Hepatocyte (in vitro differentiated cells): ENCODE measurements around the gene HOXC12. TPM values are rescaled to one million over a fixed set of nuclear protein-coding genes. Genes with fewer than 3 reads are reported as not detected.

Source experiments
- DNase-seq: peaks from one replicate; pipeline ENCODE4 v3.0.0-alpha.2; 2016; ENCODE audit warnings: low spot score
- H2AFZ ChIP-seq: fragments of 200-600 bp; sonication (generic); 2 replicates; pipeline ENCODE4 v1.6.0; 2016; ENCODE audit warnings: antibody characterized with exemption, mild to moderate bottlenecking
- H3K27ac ChIP-seq: fragments of 200-600 bp; sonication (generic); 2 replicates; pipeline ENCODE4 v1.5.1; 2016; ENCODE audit warnings: mild to moderate bottlenecking
- H3K27me3 ChIP-seq: fragments of 200-600 bp; sonication (generic); 2 replicates; pipeline ENCODE4 v1.6.1; 2016
- H3K36me3 ChIP-seq: fragments of 200-600 bp; sonication (generic); replicated peaks from 2 replicates; pipeline ENCODE4 v1.5.1; 2016; ENCODE audit warnings: low read depth; ENCODE audit not compliant: insufficient read depth
- H3K4me1 ChIP-seq: fragments of 200-600 bp; sonication (generic); 2 replicates; pipeline ENCODE4 v1.5.1; 2016; ENCODE audit warnings: mild to moderate bottlenecking, moderate library complexity; ENCODE audit not compliant: insufficient read depth
- H3K4me2 ChIP-seq: fragments of 200-600 bp; sonication (generic); 2 replicates; pipeline ENCODE4 v1.6.0; 2016
- H3K4me3 ChIP-seq: fragments of 200-600 bp; sonication (generic); 2 replicates; pipeline ENCODE4 v1.5.1; 2016; ENCODE audit warnings: mild to moderate bottlenecking
- H3K79me2 ChIP-seq: fragments of 200-600 bp; sonication (generic); 2 replicates; pipeline ENCODE4 v1.6.0; 2017; ENCODE audit warnings: mild to moderate bottlenecking
- H3K9me2 ChIP-seq: fragments of 200-600 bp; sonication (generic); replicated peaks from 2 replicates; pipeline ENCODE4 v1.6.0; 2017; ENCODE audit warnings: mild to moderate bottlenecking; ENCODE audit not compliant: insufficient read depth
- H3K9me3 ChIP-seq: fragments of 200-600 bp; sonication (generic); 2 replicates; pipeline ENCODE4 v1.5.1; 2016; ENCODE audit warnings: low read depth, mild to moderate bottlenecking
- H4K20me1 ChIP-seq: fragments of 200-600 bp; sonication (generic); 2 replicates; pipeline ENCODE4 v1.6.0; 2016; ENCODE audit warnings: mild to moderate bottlenecking; ENCODE audit not compliant: insufficient read depth, poor library complexity, severe bottlenecking
- EZH2 ChIP-seq: fragments of 200-600 bp; sonication (generic); IDR thresholded peaks from 2 replicates; pipeline ENCODE4 v1.6.1; 2016; ENCODE audit warnings: antibody characterized with exemption, mild to moderate bottlenecking, borderline replicate concordance
- EZH2phosphoT487 ChIP-seq: fragments of 200-600 bp; sonication (generic); IDR thresholded peaks from one replicate; pipeline ENCODE4 v1.6.1; 2018; ENCODE audit warnings: antibody characterized with exemption, mild to moderate bottlenecking, low read depth, moderate library complexity; ENCODE audit not compliant: unreplicated experiment, severe bottlenecking
- WGBS: methylation state at CpG from one replicate; pipeline ENCODE4 v1.1.6; 2016; ENCODE audit warnings: low lambda C conversion rate; ENCODE audit errors: missing lambda C conversion rate; 5-methylcytosine and 5-hydroxymethylcytosine counted together
- polyA plus RNA-seq: library from polyadenylated mRNA; unstranded; fragments of >200 nt; fragmentation: Nextera tagmentation; extraction: Ambion mirVana; gene quantifications from 2 replicates; pipeline ENCODE4 v1.2.1, GENCODE V29; 2016
- total RNA-seq: library from RNA; depleted of rRNA; stranded (reverse); fragments of >200 nt; gene quantifications from 2 replicates; pipeline ENCODE4 v1.2.3, GENCODE V29; 2014
- TF ChIP-seq, protein P1 (sequence below): fragments of 200-600 bp; sonication (generic); IDR thresholded peaks from 2 replicates; pipeline ENCODE4 v1.5.1; 2016; ENCODE audit warnings: antibody characterized with exemption, mild to moderate bottlenecking; ENCODE audit not compliant: poor library complexity

The HOXC12 gene
- total and polyA plus RNA-seq, 2 experiments from 2014 or later = not detected

DNA sequence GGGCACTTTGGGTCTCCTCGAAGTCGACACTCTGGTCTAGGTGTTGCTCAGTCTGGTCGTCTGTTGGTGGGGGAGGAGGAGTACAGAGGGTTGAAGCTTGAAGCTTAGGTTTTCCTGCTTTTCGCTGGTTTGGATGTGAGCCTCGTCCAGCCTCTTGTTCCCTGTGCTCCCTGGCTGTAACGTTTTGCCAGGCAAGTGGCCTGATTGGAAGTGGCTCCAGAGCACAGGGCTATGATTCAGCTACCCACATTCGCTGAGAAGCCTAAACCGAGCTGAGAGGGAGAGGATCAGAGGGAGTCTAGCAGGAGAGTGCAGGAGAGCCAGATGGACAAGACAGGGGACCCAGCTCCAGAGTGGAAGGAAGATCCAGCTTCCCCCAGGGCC is 36.4 kb downstream of the HOXC12 start:
- DNase-seq = no peak
- Histone ChIP-seq H3K9me3 (no peaks in the 10 kb centered on the region), H3K4me2 (peak overlapping the region; percentile 53), H3K27me3 (peaks cover 98% of the 10 kb centered on the region), H3K4me3 (no peak overlapping the region), H3K36me3 (no peaks in the 10 kb centered on the region), H3K79me2 (no peaks in the 10 kb centered on the region), H3K27ac (no peak overlapping the region), H2AFZ (no peak overlapping the region), H4K20me1 (no peaks in the 10 kb centered on the region), H3K9me2 (no peaks in the 10 kb centered on the region), H3K4me1 (peaks cover 25% of the 10 kb centered on the region)
- TF ChIP-seq EZH2 = no peak
- TF ChIP-seq, protein P1, sequence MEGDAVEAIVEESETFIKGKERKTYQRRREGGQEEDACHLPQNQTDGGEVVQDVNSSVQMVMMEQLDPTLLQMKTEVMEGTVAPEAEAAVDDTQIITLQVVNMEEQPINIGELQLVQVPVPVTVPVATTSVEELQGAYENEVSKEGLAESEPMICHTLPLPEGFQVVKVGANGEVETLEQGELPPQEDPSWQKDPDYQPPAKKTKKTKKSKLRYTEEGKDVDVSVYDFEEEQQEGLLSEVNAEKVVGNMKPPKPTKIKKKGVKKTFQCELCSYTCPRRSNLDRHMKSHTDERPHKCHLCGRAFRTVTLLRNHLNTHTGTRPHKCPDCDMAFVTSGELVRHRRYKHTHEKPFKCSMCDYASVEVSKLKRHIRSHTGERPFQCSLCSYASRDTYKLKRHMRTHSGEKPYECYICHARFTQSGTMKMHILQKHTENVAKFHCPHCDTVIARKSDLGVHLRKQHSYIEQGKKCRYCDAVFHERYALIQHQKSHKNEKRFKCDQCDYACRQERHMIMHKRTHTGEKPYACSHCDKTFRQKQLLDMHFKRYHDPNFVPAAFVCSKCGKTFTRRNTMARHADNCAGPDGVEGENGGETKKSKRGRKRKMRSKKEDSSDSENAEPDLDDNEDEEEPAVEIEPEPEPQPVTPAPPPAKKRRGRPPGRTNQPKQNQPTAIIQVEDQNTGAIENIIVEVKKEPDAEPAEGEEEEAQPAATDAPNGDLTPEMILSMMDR = no peak
- no peak for TF ChIP-seq EZH2phosphoT487
- WGBS = 12% methylated on average over 8 of the region's 8 CpGs

DNA sequence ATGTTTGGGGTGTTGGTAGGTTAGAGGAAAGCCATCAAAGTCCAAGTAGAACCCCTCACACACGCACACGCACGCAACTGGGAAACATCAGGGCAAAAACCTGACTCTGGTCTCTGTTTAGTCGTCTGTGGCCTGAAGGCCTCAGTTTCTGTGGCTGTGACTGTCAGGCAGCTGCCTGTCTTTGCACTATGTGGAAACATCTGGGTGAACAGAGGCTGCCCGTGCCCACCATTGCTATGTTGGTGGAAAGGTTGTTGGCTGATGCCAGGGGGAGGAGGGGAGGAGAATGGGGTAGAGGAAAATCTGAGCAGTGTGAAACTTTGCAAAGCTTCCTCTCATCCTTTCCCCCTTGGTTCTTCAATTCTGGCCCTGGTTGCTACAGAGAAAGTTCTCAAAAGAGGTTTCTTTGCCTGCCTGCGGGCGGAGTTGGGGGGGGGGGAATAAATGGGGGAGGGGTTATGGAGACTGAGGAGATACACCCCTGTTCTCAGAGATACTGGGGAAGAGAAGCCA is 37.7 kb downstream of the HOXC12 start:
- TF ChIP-seq EZH2 (no peak), EZH2phosphoT487 (no peak)
- Histone ChIP-seq H3K36me3 (no peaks in the 10 kb centered on the region), H3K4me1 (peaks cover 23% of the 10 kb centered on the region), H4K20me1 (no peaks in the 10 kb centered on the region), H3K79me2 (no peaks in the 10 kb centered on the region), H3K9me2 (no peaks in the 10 kb centered on the region), H2AFZ (no peak overlapping the region), H3K4me2 (no peak overlapping the region), H3K27ac (no peak overlapping the region), H3K27me3 (peaks cover 98% of the 10 kb centered on the region), H3K4me3 (no peak overlapping the region), H3K9me3 (no peaks in the 10 kb centered on the region)
- WGBS = 51% methylated on average over 7 of the region's 7 CpGs
- no peak for DNase-seq

DNA sequence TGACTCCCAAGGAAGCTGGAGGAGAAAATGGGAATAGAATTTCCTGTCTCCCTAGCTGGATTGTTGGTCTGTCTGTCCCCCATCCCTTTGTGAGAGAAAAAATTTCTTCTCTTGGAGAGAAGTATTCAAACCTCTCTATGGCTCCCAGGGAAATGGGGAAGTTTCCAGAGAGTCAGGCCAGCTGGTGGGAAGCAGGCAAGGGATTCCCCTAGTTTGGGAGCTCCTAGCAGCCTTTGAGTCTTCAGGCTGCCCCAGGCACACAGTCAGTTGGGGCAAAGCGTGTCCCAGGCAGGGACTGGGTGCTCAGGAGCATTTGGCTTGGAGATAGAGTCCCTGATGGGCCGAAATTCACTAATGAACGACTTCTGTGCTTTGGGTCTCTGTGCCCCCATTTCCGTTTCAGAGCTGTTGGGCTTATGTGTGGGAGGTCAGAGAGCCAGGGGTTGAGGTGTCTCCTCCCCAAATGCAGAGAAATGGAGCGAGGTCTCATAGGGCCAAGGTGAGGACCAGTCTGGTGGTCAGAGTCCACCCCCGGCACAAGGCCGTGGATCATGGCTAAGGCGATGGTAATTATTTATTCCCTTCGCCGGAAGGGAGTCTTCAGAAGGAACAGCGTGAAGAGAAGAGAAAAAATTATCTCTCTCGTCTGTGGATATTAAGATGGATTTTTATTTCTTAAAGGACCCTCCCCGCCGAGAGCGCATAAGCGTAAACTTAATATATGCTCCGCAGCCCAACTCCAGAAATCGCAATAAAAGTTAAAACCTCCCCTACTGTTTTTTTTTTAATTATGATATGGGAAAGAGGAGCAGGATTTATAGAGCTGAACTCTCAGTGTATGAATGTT is 38.7 kb downstream of the HOXC12 start:
- H3K4me2 ChIP-seq = no peak overlapping the region
- no peaks in the 10 kb centered on the region for H3K9me3 ChIP-seq
- H2AFZ ChIP-seq = peak overlapping the region; percentile 35
- H3K27me3 ChIP-seq = peaks cover 98% of the 10 kb centered on the region
- H3K36me3 ChIP-seq = no peaks in the 10 kb centered on the region
- WGBS = 53% methylated on average over 18 of the region's 18 CpGs
- peaks cover 23% of the 10 kb centered on the region for H3K4me1 ChIP-seq
- no peak overlapping the region for H3K4me3 ChIP-seq
- no peaks in the 10 kb centered on the region for H4K20me1 ChIP-seq
- TF ChIP-seq EZH2phosphoT487 (peak; percentile 50), EZH2 (no peak)
- DNase-seq = no peak
- no peak overlapping the region for H3K27ac ChIP-seq
- no peaks in the 10 kb centered on the region for H3K9me2 ChIP-seq
- H3K79me2 ChIP-seq = no peaks in the 10 kb centered on the region

DNA sequence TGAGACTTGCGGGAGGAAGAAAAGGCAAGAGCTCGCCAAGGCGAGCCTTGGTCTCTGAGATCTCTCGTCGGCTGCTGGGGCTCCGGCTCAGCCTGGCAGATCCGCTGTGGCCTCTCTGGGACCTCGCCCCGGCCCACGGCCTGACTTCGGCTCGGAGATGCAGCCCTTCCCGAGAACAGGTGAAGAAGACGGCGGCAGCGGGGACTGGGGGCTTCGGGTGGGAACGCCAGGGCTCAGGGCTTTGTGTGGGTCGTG is 39.2 kb downstream of the HOXC12 start:
- Histone ChIP-seq H2AFZ (peak overlapping the region; percentile 35), H3K4me2 (peak overlapping the region; percentile 83), H3K27me3 (peaks cover 98% of the 10 kb centered on the region), H3K9me2 (no peaks in the 10 kb centered on the region), H3K4me3 (no peak overlapping the region), H3K79me2 (no peaks in the 10 kb centered on the region), H3K36me3 (no peaks in the 10 kb centered on the region), H4K20me1 (no peaks in the 10 kb centered on the region), H3K4me1 (peaks cover 23% of the 10 kb centered on the region), H3K27ac (no peak overlapping the region), H3K9me3 (no peaks in the 10 kb centered on the region)
- TF ChIP-seq EZH2 (no peak), EZH2phosphoT487 (peak; percentile 27)
- WGBS = 16% methylated on average over 19 of the region's 19 CpGs
- no peak for DNase-seq
